Retina (tissue), 1 donor: ENCODE data around the gene MXD4.

ENCODE experiments used
- DNase-seq: peaks from one replicate; pipeline ENCODE4 v3.0.0-alpha.2; 2016

The MXD4 gene

DNA sequence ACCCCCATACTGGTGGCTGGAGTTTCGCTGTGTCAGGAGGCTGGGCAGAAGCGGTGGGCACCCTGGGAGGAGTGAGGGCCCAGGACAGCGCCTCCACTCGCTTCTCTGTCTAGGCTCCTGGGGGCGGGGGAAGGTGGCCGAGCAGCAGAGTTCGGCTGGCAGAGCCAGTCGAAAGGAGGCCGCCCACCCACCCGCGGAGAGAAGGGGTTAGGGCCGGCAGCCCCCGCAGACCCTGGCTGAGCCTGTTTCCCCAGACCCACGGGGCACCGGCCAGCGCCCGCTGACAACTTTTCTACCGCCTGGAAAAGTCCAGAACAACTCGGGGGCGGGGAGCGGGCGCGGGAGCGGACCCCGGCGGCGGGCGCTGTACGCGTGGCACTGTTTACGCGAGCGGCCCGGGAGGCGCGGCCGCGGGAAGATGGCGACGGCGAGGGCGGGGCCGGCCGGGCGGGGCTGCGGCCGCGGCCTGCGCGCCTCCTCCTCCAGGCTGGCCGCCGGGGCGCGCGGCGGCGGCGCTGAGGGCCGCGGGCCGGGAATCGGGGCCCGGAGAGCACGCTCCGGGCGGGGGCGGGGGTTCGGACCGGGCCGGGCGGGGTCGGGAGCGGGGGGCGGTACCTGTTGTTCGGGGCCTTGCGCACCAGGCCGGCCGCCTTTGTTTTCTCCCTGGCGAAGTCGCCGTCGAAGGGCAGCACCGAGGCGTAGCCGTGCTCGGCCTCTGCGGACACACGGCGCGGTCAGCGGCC lies 628 bp downstream of the MXD4 start:
- DNase-seq = peak; percentile 52

DNA sequence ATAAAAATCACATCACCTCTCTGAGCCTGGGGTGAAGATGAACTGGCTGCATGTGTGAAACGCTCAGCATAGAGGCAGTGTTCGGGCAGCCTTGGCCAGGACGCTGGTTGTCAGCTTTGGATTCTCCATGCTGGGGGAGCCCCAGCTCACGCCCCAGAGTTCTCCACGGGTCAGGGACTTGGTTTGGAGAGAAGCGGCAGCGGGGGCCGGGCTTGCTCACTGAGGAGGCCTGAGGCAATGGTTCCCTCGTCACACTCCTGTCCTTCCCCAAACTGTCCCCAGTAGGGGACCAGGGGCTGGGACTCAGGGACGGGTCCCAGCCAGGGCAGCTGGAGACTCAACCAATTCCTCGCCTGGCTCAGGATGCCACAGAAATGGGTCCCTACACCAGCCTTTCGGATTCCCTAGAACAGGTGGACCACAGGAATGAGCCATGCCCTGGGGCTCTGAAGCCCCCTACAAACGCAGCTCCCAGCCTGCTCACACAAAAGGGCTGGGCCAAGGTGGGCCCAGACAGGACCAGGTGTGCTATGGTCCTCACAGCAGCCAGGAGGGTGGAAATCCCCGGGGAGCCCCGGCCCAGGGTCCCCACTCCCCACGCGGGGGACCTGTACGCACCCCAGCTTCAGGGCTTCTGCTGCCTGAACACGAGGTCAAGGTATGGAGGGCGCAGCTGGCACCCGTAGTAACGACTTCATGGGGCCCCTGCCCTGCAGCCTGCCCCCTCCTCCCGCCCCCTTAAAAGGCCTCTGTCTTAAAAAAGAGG lies 1.4 kb downstream of the MXD4 start:
- DNase-seq = no peak

DNA sequence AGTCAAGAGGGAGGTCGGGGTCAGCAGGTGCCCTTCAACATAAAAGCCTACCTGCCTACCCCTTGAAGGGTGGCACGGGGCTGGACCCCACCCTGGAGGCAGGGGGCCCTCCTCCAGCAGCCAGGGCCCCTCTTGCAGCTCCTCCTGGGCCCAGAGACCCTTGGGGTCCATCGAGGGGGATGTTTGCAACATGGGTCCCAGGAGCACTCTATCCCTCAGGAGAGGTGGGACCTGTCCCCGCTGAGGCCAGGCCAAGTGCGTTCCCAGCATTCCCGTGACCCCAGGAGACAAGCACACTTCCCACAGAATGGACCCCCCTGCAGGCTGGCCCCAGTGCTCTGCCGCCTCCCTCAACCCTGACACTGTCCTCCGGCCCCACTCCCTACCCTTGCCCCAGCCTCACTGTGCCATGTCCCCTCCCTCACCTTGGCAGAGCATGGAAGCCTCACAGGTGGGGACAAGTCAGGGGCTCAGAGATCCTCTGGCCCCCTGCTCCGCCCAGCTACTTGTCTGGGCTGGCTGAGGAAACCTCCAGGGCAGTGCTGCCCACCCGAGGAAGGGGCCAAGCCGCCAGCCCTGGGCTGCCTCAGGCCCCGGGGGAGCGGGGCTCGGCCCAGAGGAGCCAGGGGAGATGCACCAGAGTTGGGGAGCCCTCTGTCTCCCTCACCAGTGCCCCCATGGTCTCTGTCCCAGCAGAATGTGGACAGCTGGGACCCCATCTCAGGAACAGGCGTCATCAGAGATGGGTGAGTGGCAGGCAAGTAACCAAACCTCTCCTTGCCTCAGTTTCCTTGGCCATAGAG lies 2.2 kb downstream of the MXD4 start:
- DNase-seq = no peak

DNA sequence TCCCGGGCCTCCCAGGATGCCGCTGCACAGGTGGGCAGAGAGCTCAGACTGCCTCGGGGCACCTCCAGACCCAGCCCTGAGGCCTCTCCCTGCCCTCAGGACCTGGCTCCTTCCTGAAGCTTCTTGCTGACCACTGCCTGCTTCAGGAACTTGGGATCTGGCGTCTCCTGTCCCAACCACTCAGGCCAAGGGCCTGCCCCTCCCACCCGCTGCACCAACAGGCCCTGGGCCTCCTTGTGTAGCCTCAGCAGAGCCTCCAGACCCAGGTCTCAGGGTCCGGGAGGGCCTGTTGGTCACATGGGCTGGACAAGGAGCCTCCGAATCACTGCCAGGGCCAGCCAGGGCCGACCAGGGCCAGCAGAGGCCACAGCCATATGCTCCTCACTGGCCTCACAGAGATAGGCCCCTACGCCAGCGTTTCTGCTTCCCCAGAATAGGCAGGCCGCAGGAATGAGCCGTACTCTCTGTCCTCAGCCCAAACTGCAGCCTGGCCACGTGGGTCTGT lies 2.8 kb downstream of the MXD4 start:
- DNase-seq = no peak

DNA sequence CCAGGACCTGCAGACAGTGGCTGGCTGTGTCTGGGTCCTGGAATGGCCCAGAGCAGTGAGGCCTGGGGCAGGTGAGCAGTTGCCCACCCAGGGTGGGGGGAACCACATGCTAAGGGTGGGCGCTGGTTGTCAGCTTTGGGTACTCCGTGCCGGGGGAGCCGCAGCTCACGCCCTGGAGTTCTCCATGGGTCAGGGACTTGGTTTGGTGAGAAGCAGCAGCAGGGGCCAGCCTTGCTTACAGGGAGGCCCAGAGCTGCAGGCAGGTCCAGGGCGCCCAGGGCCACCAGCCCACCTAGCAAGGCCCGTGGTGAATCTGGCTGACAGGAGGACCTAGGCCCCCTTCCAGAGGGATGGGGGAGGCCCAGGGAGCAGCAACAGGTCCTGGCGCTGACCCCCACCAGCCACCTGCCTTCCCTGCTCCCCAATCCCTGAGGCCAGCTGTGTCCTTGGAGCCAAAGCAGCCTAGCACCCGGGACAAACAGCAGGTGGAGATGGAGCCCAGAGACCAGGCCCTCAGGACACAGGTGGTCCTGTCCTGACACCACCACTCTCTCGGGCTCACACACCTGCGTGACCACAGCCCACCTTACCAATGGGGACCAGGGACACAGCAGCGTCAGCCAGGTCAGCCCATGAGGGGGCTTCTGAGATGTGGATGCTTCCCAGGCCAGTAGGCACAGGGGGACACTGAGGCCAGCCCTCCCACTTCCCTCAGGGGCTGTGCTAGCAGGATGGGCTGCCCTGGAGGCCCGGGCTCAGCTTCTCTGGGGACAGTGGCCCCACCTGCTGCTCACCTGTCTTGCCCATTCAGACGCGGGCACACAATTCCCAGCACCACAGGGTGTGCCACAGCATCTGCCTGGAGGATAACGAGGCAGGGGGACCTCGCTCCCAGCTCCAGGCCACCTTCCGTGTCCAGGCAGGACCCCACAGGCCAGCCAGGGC lies 3.5 kb downstream of the MXD4 start:
- DNase-seq = no peak

DNA sequence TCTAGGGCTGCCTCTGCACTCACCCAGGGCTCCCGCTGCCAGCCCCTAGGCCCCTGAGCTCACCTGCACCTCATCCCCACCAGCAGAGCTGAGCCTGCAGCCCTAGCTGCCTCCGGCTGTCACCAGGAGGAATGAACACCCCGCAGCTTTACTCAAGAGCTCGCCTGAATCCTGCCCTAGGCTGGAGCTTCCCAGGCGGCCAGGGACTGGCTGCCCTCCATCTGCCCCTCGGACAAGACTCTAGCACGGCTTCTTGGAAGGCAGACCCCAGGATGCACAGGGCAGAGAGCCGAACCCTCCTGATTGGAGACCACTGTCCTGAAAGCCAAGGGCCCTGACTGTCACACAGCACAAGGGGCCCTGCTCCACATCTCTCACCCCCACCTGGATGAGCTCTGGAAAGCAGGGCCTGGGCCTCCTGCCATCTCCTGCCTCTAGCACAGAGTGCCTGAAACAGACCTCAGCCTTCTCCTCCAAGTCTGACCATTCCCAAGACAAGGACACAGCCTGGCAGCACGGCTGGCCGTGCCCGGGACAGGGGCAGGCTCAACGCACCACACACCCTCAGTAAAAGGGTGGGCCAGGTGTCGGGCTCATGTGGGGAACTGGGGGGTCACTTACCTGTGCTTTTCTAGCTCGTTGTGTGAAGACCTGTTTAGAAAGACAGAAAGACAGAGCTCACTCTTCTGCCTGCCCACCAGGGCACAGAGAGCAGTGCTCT lies 4.4 kb downstream of the MXD4 start:
- no peak for DNase-seq

DNA sequence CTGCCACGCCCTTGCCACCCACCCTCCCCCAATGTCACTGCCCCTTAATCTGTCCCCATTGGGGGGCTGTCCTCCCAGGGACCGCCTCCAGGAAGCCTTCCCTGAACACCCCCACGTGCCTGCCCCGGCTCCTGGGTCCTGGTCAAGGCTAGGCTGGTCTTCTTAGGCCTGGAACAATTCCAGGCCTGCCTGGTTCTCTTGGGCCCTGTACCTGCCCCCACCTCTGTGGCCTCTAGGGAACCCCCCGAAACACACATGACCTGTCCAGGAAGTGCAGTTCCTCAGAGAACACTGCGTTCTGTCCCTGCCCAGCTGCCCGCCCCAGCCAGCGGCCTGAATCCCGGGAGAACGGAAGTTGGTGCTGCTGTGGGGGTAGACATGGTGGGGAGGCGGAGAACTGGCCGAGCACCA lies 5.1 kb downstream of the MXD4 start:
- no peak for DNase-seq

DNA sequence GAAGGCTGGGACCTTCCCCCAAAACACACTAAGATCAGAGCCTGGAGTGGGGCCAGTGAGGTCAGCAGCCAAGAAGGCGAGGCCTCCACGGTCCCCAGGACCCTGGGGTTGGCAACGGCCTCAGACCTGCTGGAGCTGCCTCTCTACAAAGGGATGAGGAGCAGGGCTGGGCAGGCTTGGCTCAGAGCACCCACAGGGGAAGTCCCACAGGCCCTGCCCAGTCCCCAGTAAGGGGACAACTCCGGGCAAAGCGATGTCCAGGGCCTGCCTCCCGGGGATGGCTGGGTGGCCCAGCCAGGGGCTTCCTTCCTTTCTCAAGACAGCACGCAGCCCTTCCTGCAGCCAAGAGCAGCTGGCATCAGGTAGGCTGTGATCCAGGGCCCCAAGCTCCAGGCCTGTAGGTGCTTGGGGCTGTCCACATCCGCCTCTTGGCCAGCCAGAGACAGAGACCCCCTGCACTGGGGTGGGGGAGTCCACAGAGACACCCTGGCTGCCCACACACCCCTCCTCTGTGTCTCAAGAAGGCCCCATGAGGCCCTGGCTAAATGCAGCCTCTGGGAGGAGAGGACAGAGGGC lies 5.7 kb downstream of the MXD4 start:
- DNase-seq = no peak

DNA sequence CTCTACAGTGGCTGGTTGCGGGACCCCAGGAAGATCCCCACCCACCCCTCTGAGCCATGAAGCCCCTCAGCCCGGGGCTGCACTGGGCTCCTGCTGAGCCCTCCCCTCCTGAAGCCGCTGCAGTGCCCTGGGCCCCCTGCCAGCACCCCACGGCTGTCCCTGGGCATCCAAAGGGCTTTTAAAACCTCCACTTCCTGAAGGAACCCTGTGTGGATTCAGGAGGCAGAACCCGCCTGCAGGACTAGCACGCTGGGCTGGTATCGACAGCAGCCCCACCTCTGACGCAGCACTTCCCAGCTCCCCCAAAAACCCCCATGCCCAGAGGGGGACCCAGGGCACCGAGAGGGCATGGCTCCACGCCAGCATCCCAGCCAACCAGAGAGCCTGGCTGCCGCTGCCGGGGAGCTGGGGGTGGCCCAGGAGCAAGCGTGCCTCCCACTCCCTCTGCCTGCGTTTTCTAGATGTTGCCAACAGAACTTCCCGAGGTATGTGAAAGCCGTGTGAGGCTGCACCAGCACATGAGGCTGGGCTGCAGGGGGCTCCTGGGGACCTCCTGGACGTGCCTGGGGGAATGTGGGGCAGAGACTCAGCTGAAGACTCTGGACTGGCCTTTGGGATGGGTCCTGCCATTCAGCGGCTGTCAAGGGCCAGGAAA lies 6.3 kb downstream of the MXD4 start:
- DNase-seq = no peak

DNA sequence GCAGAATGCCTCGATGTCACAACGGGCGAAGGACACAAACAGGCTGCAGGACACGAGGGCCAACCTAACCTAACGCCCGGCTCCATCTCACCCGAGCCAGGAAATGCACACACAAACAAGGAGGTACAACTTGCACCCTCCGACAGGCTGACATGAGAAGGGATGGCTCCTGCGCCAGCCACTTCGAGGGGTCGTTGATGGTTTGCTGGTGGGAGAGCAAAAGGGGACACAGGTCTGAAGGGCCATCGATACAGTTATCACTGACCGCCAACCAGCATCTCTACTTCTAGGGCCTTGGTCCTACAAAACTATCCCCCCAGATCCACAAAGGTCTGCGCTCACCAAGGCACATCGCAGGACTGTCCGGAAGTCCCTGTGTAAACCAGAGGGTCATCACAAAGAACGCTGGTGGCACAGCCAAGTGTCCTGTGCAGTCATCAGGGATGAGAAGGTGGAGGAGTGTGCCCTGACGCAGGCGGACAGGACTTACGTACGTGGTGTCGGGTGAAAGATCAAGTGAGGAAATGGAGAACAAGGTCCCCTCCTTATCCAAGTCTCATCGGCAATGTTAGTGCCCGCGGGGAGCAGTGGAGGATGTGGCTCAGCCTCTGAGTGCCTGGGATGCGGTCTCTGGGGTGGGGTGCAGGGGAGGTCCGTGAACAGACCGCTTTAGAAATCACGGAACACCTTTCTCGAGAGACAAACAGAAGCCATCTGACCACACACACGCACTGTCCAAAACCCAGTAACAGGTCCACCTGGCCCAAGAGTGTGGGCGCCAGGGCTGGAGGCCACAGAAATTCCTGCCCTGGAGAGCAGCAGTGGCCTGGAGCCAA lies 7.0 kb downstream of the MXD4 start:
- no peak for DNase-seq

DNA sequence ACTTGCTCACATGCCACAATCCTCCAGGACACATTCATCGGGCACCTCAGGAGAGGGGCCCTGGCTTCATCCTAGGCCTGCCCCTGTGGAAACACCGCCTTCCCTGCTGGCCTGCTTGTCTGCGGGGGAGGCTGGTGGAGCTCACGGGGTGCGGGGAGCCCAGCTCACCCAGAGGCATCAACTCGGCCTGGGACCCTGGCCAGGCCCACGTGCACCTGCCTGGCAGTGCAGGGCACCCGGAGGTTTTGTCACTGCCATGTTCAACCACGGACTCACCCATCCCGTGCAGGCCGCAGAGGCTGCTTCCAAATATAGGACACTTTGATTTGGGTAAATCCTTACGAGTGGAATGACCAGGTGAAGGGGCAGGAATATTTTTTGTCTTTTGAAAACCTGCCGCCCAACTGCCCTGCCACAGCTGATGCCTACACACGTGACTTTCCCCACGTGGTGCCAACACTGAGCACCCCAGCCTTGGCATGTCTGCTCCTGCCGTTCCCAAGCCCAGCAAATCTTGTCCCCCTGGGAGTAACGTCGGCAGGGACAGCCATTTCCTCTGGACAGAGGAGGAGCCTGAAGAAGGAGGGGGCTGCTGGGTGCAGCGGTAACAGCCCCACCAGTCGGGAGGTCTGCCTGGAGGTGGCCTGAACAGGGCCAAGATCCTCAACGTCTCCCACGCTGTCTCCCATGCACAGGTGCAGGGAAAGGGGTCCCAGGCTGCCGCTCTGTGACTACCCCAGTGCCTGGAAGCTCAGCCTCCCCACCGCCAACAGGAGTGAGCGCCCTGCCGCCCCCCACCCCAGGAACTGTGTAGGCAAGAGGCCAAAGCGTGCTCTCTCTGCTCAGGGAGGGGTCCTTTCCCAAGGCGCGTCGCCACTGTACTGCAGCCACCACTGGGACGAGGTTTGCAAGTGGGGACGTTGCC lies 8.5 kb downstream of the MXD4 start:
- DNase-seq = no peak

DNA sequence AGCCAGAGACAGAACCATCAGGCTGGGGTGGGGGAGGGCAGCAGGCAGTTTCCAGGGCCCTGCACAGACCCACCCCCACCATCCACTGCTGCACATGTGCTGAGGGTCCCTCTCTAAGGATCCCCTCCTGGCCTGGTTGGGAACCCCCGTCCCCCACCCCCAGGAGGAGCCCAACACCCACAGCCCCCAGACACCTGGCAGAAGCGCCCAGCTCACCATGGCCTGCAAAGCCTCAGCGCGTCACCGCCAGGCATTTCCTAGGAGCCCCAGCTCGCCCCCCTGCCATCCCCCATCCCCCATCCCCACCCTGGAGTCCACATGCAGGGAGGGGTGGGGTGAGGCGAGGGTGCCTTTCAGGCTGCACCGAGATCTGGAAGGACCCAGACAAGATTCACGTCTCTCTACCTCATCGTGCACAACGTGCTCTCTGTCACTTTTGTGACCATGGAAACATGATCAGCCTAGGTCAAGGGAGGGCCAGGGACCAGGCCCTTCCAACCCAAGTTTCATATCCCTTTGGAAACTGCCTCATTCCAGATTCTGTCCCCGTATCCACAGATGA lies 9.3 kb downstream of the MXD4 start:
- peak; percentile 0 for DNase-seq

DNA sequence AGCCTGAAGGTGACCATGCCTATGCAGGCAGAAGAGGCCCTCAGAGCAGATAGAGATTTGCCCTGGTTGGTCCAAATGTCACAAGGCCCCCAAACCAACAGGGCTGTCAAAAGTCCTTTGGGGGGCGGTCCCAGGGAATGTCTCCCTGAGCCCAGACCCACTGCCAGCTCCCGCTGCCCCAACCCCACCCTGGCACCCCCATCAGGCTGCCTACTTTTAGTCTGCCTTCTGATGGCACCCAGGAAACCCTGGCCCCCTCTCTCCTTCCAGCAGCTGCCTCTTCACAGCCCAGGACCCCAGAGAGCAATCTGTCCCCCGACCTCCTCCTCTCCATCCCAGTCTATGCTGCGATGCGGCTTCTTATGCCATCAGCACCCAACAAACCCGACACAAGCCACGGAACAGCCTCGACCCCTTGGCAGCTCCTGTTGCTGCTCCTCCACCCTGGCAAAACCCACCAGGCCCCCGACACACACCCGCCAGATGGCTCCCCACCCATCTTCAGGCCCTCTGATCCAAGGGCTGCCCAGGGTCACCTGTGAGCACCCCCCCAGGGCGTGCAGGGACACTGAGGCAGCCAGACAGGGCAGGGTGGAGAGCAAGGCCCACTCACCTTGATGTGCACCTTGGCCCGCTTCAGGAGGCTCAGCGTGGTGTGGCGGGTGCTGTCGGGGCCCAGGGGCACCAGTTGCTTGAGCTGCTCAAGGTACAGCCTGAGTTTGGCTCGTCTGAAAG lies 9.9 kb downstream of the MXD4 start:
- DNase-seq = peak; percentile 0

DNA sequence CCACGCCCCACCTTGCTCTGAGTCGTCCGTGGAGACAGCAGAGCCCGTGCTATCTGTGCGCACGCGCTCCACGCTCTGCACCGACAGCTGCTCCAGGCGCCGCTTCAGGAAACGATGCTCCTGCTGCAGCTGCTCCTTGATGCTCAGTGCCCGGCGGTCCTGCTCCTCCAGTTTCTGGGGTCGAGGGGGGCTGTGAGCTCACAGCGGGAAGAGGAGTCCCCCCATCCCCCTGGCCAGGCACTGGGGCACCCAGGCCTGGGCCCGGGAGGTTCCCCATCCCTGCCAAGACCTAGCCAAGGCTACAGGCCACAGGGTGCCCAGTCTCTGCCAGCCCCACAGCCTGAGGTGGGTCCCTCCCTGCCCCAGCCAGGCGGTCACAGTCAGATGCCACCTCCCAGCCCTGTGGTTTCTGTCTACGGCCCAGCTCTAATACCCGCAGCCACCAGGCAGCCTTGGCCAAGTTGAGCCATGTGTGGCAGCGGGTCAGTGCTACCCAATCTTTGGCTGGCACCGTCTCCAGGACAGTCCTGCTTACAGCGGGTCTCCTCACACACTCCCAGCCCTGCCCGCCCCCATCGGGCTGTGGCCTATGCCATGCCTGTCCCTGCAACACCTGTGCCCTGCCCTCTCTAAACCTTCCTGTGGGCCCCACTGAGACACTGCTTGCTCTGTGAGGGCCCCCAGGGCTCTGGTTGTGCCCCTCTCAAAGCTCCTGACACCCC lies 10.7 kb downstream of the MXD4 start:
- no peak for DNase-seq

DNA sequence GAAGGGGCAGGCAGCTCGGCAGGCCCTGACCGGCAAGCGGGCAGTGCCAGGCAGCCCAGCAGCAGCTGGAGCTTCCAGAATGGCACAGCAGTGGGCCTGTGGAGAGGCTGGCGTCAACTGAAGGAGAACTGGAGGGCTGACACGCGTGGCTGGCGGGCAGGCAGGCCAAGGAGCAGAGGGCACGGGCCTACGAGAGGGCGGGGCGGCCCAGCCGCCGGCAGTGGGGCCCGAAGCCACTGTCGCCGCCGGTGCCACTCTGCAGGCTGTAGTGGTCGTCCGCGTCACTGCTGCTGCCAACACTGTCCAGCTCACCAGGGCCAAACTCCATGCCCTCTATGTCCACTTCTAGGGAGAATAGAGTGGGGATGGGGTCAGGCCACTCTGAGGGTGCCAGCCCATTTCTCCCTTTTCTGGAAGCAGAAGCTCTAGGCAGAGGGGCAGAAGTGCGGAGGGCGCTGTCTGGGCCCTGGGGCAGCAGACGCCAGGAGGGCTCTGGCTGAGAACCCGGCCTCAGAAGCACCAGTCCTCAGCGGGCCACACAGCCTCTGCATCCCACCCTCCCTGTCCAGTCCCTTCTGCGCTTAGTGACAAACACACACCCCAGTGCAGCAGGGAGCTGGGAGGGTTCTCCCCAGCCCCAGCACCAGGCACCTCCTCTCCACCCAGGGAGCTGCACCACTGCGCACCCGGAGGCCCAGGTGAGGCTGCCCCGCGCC lies 11.4 kb downstream of the MXD4 start:
- peak; percentile 0 for DNase-seq
